SK-N-SH treated with all-trans-retinoic acid at 6 μM for 48 hours (cell line): ENCODE measurements around the gene FKBP2.

Source experiments
- ATAC-seq: fragments of 200-7000 bp; cut with Tn5 transposase; 3 replicates; pipeline ENCODE4 v1.9.1; 2020; ENCODE audit warnings: mild to moderate bottlenecking, moderate library complexity
- ARNTL ChIP-seq: fragments of 450-650 bp; formaldehyde crosslinking; IDR thresholded peaks from 2 replicates; pipeline ENCODE4 v1.5.0; 2020; ENCODE audit warnings: low read depth, mild to moderate bottlenecking, moderate library complexity, borderline replicate concordance
- BACH2 ChIP-seq: fragments of 250-450 bp; sonication (Bioruptor Pico); IDR thresholded peaks from 2 replicates; pipeline ENCODE4 v1.9.0; 2021; ENCODE audit warnings: mild to moderate bottlenecking, borderline replicate concordance
- CREB5 ChIP-seq: fragments of 250-450 bp; sonication (Bioruptor Pico); IDR thresholded peaks from 2 replicates; pipeline ENCODE4 v1.5.1; 2020; ENCODE audit warnings: low read depth, mild to moderate bottlenecking, moderate library complexity
- CSDC2 ChIP-seq: fragments of 250-450 bp; sonication (Bioruptor Pico); IDR thresholded peaks from 2 replicates; pipeline ENCODE4 v1.5.0; 2020; ENCODE audit warnings: mild to moderate bottlenecking, moderate library complexity
- ESRRG ChIP-seq: fragments of 250-450 bp; sonication (Bioruptor Pico); IDR thresholded peaks from 2 replicates; pipeline ENCODE4 v1.6.1; 2021; ENCODE audit warnings: mild to moderate bottlenecking
- GLIS3 ChIP-seq: fragments of 250-450 bp; sonication (Bioruptor Pico); IDR thresholded peaks from 2 replicates; pipeline ENCODE4 v1.5.0; 2020; ENCODE audit warnings: mild to moderate bottlenecking, moderate library complexity
- ISL1 ChIP-seq: fragments of 250-450 bp; sonication (Bioruptor Pico); IDR thresholded peaks from 2 replicates; pipeline ENCODE4 v2.1.2; 2022; ENCODE audit warnings: mild to moderate bottlenecking, moderate library complexity
- PATZ1 ChIP-seq: fragments of 250-450 bp; sonication (Bioruptor Pico); IDR thresholded peaks from 2 replicates; pipeline ENCODE4 v1.8.0; 2020; ENCODE audit warnings: mild to moderate bottlenecking, moderate library complexity, borderline replicate concordance
- POU6F1 ChIP-seq: fragments of 250-450 bp; sonication (Bioruptor Pico); IDR thresholded peaks from 2 replicates; pipeline ENCODE4 v1.8.0; 2021; ENCODE audit warnings: low read depth, mild to moderate bottlenecking, moderate library complexity, borderline replicate concordance
- PPARA ChIP-seq: fragments of 250-450 bp; sonication (Bioruptor Pico); IDR thresholded peaks from 2 replicates; pipeline ENCODE4 v1.5.0; 2020; ENCODE audit warnings: mild to moderate bottlenecking, borderline replicate concordance
- RARB ChIP-seq: fragments of 250-450 bp; sonication (Bioruptor Pico); IDR thresholded peaks from 2 replicates; pipeline ENCODE4 v1.8.0; 2021; ENCODE audit warnings: mild to moderate bottlenecking, moderate library complexity
- SNAI2 ChIP-seq: fragments of 250-450 bp; sonication (Bioruptor Pico); IDR thresholded peaks from 2 replicates; pipeline ENCODE4 v1.5.0; 2020; ENCODE audit warnings: mild to moderate bottlenecking, moderate library complexity
- TCF4 ChIP-seq: fragments of 250-450 bp; sonication (Bioruptor Pico); IDR thresholded peaks from 2 replicates; pipeline ENCODE4 v1.8.0; 2021; ENCODE audit warnings: mild to moderate bottlenecking, moderate library complexity, borderline replicate concordance
- TOX ChIP-seq: fragments of 250-450 bp; sonication (Bioruptor Pico); IDR thresholded peaks from 2 replicates; pipeline ENCODE4 v1.8.0; 2021; ENCODE audit warnings: mild to moderate bottlenecking, moderate library complexity, borderline replicate concordance
- TSHZ2 ChIP-seq: fragments of 250-450 bp; sonication (Bioruptor Pico); IDR thresholded peaks from 2 replicates; pipeline ENCODE4 v1.5.0; 2020; ENCODE audit warnings: mild to moderate bottlenecking, moderate library complexity
- ZC3H10 ChIP-seq: fragments of 250-450 bp; sonication (Bioruptor Pico); IDR thresholded peaks from 2 replicates; pipeline ENCODE4 v1.5.1; 2021; ENCODE audit warnings: mild to moderate bottlenecking, moderate library complexity
- ZFP30 ChIP-seq: fragments of 450-650 bp; formaldehyde crosslinking; IDR thresholded peaks from 2 replicates; pipeline ENCODE4 v1.5.0; 2022; ENCODE audit warnings: mild to moderate bottlenecking, moderate library complexity
- ZNF70 ChIP-seq: fragments of 450-650 bp; formaldehyde crosslinking; IDR thresholded peaks from 2 replicates; pipeline ENCODE4 v1.5.0; 2020; ENCODE audit warnings: mild to moderate bottlenecking, moderate library complexity
- ZNF8 ChIP-seq: fragments of 450-650 bp; formaldehyde crosslinking; IDR thresholded peaks from 2 replicates; pipeline ENCODE4 v1.5.0; 2020; ENCODE audit warnings: mild to moderate bottlenecking, moderate library complexity

FKBP2 gene

GRCh38 chr11:64196626-64197025 is 44.3 kb upstream of the FKBP2 start:
- no peak for ATAC-seq
- TF ChIP-seq ZFP30 (CRISPR knock-in tag), result no peak
- TF ChIP-seq RARB (CRISPR knock-in tag), result no peak
- no peak for TF ChIP-seq PATZ1 (CRISPR knock-in tag)
- no peak for TF ChIP-seq PPARA (CRISPR knock-in tag)
- no peak for TF ChIP-seq TSHZ2 (CRISPR knock-in tag)
- no peak for TF ChIP-seq TOX (CRISPR knock-in tag)
- no peak for TF ChIP-seq ISL1 (CRISPR knock-in tag)
- TF ChIP-seq ARNTL, result no peak

GRCh38 chr11:64198511-64198910 is 42.4 kb upstream of the FKBP2 start:
- TF ChIP-seq GLIS3 (CRISPR knock-in tag), result no peak
- no peak for TF ChIP-seq TSHZ2 (CRISPR knock-in tag)
- TF ChIP-seq ZFP30 (CRISPR knock-in tag), result no peak
- TF ChIP-seq PPARA (CRISPR knock-in tag), result no peak
- TF ChIP-seq PATZ1 (CRISPR knock-in tag), result no peak
- TF ChIP-seq TCF4 (CRISPR knock-in tag), result no peak
- ATAC-seq, result no peak

- TF ChIP-seq SNAI2 (CRISPR knock-in tag) (no peak), GLIS3 (CRISPR knock-in tag) (no peak), ZNF70 (CRISPR knock-in tag) (no peak), TOX (CRISPR knock-in tag) (no peak), ZNF8 (CRISPR knock-in tag) (no peak), BACH2 (no peak), POU6F1 (CRISPR knock-in tag) (no peak), TCF4 (CRISPR knock-in tag) (no peak), ZFP30 (CRISPR knock-in tag) (no peak)
- no peak for ATAC-seq
These were observed 39.4 kb upstream of the FKBP2 start for GRCh38 chr11:64201543-64201942.

- TF ChIP-seq CREB5 (CRISPR knock-in tag), result no peak
- TF ChIP-seq ESRRG (CRISPR knock-in tag), result no peak
- TF ChIP-seq PATZ1 (CRISPR knock-in tag), result no peak
- no peak for TF ChIP-seq ISL1 (CRISPR knock-in tag)
- no peak for TF ChIP-seq ZNF8 (CRISPR knock-in tag)
- no peak for TF ChIP-seq ZFP30 (CRISPR knock-in tag)
- no peak for TF ChIP-seq ZC3H10 (CRISPR knock-in tag)
- no peak for TF ChIP-seq ZNF70 (CRISPR knock-in tag)
- TF ChIP-seq CSDC2 (CRISPR knock-in tag), result no peak
- TF ChIP-seq ARNTL, result no peak
- no peak for TF ChIP-seq BACH2
- TF ChIP-seq, all 23 proteins: peak for 0
These were observed 37.9 kb upstream of the FKBP2 start for GRCh38 chr11:64202992-64203391.

More at GRCh38 chr11:64202992-64203391, 37.9 kb upstream of the FKBP2 start:
- ATAC-seq, result no peak
